H1 (cell line): ENCODE results near the gene GABRB2. TPM values are rescaled to one million over a fixed set of nuclear protein-coding genes. Genes with fewer than 3 reads are reported as not detected.

Experiments
- BRCA1 ChIP-seq: IDR thresholded peaks from 2 replicates; pipeline ENCODE4 v1.6.1; 2012; ENCODE audit warnings: low read depth, low read length, improper control_type of control experiment
- CBX5 ChIP-seq: fragments of 300-800, 300-1000 bp; sonication (generic); IDR thresholded peaks from 2 replicates; pipeline ENCODE4 v1.7.1; 2016; ENCODE audit warnings: antibody characterized with exemption, low read length, low read depth
- CHD7 ChIP-seq: fragments of 300-600 bp; sonication (generic); IDR thresholded peaks from 2 replicates; pipeline ENCODE4 v1.7.1; 2012; ENCODE audit warnings: low read length, moderate library complexity, mild to moderate bottlenecking, inconsistent platforms; ENCODE audit not compliant: insufficient replicate concordance
- E2F6 ChIP-seq: IDR thresholded peaks from 2 replicates; pipeline ENCODE4 v1.6.1; 2012; ENCODE audit warnings: inconsistent platforms
- GTF2F1 ChIP-seq: IDR thresholded peaks from 2 replicates; pipeline ENCODE4 v1.6.1; 2012; ENCODE audit warnings: low read depth, low read length, improper control_type of control experiment, borderline replicate concordance
- POLR2A ChIP-seq, 2 experiments: IDR thresholded peaks; 1 replicate in 1 of 2; 2 replicates in 1 of 2; pipeline ENCODE4 v1.6.1; 2011; ENCODE audit warnings: low read depth in 2 of 2, low read length in 2 of 2, mild to moderate bottlenecking in 2 of 2; ENCODE audit errors: control extremely low read depth in 1 of 2
- RNF2 ChIP-seq: fragments of 200-900, 300-1000 bp; sonication (generic); IDR thresholded peaks from 2 replicates; pipeline ENCODE4 v1.7.1; 2016; ENCODE audit warnings: borderline replicate concordance, low read depth, mild to moderate bottlenecking, antibody characterized with exemption, low read length; ENCODE audit not compliant: poor library complexity, severe bottlenecking; ENCODE audit errors: missing control alignments
- SP2 ChIP-seq: IDR thresholded peaks from 2 replicates; pipeline ENCODE4 v1.6.1; 2012; ENCODE audit warnings: mild to moderate bottlenecking, low read length, inconsistent platforms
- TEAD4 ChIP-seq: IDR thresholded peaks from 2 replicates; pipeline ENCODE4 v1.6.1; 2012; ENCODE audit warnings: low read depth, low read length, inconsistent platforms, mixed read lengths
- polyA plus RNA-seq, 7 experiments: library from polyadenylated mRNA; depleted of rRNA in 3 of 7; stranded (reverse) in 5 of 7; unstranded in 2 of 7; fragments of >200 nt in 5 of 7; fragments of 200-250 nt in 2 of 7; gene quantifications; 1 replicate in 5 of 7; 2 replicates in 1 of 7; 4 replicates in 1 of 7; pipeline versions ENCODE4 v1.2.1 to v1.2.3, GENCODE V29; 2011 to 2013; ENCODE audit warnings: missing spikeins in 2 of 7, mixed read lengths in 2 of 7
- total RNA-seq: library from RNA; stranded (reverse); fragmentation: NEBNext Ultra II Directional; extraction: Animal tissue kit (Norgen Biotek cat#: 25700); gene quantifications from 2 replicates; pipeline ENCODE4 v1.2.1, GENCODE V29; 2021
- TF ChIP-seq, protein P1 (sequence below): IDR thresholded peaks from 2 replicates; pipeline ENCODE4 v1.6.1; 2011; ENCODE audit warnings: low read length, improper control_type of control experiment

GABRB2 gene
- total and polyA plus RNA-seq, 2 of the 8 experiments (the other 6 are each of a cell fraction or from before 2014, with no cell fraction given) = 0.54 to 1.9 TPM

GRCh38 chr5:161284445-161284844 is 262.1 kb downstream of the GABRB2 start (continued):
- TF ChIP-seq CHD7 (no peak), POLR2A (IDR thresholded peaks at IDR 0.05; ENCODE audit: control extremely low read depth in 1 of 2, low read depth in 2 of 2, low read length in 2 of 2) (no peak), E2F6 (no peak), TEAD4 (no peak), BRCA1 (no peak), GTF2F1 (no peak), CBX5 (no peak), SP2 (no peak), RNF2 (no peak)
- TF ChIP-seq, protein P1, sequence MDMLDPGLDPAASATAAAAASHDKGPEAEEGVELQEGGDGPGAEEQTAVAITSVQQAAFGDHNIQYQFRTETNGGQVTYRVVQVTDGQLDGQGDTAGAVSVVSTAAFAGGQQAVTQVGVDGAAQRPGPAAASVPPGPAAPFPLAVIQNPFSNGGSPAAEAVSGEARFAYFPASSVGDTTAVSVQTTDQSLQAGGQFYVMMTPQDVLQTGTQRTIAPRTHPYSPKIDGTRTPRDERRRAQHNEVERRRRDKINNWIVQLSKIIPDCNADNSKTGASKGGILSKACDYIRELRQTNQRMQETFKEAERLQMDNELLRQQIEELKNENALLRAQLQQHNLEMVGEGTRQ = no peak
